Activated T-cell treated with anti-CD3 and anti-CD28 coated beads, Interleukin-2, amount 50 U/mL, for 1 hour (primary cell): ENCODE measurements around the gene ZRANB2.

Experiments used
- DNase-seq: peaks from one replicate; pipeline ENCODE4 v3.0.0-alpha.2; 2020

Gene ZRANB2

DNA sequence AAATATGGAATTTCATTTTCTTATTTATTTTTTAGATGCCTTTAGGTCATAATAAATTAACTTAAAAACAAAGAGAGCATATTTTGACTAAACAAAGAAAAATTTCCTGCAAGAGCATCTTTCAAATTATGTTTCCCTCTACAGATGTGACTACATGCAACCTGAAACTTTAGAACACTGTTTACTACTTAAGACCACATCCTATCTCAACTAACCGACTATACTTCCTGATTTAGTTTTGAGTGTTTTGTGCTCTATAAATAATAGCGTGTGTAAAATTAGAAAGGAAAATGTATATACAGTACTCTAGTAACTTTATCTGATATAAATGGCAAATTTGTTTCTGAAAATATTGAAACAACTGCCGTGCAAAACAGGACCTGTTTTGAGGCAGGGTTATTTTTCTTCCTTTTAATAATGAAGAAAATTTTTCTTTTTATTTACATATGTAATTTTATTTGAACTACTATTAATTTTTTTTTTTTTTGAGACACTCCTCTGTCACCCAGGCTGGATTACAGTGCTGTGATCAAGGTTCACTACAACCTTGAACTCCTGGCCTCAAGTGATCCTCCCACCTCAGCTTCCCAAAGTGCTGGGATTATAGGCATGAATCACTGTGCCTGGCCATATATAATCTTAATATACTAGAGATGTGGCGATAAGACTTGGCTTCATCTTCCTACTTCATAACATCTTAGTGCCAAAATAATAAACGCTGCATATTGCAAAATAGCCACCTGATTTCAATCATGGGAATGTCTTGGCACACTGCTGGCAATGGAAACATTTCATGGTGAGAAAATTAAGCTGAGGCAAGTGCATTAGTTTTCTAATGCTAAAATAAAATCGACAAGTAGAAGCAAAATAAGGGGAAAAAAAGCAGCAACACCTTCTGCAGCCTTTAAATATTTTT is 12.3 kb downstream of the ZRANB2 start:
- DNase-seq = no peak

DNA sequence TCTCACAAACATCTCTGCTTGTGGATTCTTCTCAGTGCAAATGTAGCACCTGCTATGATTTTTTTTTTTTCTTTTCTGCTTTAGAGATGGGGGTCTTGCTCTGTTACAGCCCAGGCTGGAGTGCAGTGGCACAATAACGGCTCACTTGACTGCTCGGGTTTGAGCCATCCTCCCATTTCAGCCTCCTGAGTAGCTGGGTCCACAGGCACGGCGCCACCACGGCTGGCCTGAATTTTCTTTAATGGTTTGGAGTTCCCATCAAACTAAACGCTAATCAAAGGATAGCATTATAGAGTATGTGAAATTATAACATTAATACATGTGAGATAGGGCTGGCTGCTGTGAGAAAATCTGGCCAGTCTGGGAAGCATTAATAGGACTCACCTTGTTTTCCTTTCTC is 26.0 kb downstream of the ZRANB2 start:
- DNase-seq = no peak

DNA sequence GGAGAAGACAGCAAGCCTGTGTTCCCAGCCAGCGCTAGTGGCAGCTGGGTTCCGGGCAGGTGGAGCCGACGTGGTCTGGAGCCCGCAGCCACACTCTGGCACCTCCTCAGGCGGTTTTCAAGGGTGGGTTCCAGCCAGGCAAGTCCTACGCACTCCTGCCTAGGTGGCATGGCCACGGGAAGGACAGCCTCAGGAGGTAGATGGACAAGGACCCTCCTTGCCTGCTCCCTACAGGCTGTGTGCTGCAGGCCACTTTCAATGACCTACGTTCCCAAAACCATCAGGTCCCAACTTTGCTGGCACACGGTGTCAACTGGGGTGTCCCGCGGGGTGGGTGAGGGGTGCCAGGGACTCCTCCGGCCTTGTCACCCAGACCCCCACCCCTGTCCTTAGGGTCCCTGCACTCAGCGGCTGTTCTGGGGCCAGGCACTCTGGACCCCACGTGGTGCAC is 26.5 kb downstream of the ZRANB2 start:
- DNase-seq = peak; percentile 22

DNA sequence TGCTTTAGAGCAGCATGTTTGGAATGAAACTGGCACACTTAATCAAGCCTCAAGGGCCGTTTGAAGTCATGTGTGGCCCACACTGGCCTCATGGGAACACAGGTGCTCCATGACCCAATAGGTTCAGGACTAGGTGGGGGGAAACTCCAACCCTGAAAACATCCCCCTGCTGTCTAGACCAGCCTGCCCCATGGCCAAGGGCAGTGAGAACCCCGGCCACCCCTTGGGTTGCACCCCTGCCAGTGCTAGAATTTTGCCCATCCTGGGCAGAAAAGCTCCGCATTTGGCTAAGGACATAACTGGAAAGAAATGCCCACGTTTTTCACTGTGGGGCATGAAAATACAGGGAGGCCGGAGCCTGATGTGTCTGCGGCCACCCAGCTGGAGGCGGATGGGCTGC is 27.1 kb downstream of the ZRANB2 start:
- DNase-seq = no peak

DNA sequence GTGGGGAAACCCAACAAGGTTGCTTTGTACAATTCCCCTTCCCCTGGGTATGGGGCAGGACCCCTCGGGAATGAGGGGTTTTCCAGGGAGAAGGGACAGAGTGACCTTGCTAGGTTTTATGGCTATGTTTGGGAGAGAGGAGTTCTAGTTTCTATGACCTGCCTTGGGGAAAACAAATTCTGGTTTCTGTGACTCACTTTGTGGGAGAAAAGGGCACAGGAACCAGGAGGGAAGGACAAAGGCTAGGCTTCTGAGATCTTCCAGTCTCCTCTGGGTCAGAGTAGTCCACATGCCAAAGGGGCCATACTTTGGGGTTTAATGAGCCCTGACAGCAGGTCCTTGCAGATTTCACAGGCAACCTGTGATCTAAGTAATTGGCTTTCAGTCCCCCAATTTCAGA is 27.7 kb downstream of the ZRANB2 start:
- no peak for DNase-seq

DNA sequence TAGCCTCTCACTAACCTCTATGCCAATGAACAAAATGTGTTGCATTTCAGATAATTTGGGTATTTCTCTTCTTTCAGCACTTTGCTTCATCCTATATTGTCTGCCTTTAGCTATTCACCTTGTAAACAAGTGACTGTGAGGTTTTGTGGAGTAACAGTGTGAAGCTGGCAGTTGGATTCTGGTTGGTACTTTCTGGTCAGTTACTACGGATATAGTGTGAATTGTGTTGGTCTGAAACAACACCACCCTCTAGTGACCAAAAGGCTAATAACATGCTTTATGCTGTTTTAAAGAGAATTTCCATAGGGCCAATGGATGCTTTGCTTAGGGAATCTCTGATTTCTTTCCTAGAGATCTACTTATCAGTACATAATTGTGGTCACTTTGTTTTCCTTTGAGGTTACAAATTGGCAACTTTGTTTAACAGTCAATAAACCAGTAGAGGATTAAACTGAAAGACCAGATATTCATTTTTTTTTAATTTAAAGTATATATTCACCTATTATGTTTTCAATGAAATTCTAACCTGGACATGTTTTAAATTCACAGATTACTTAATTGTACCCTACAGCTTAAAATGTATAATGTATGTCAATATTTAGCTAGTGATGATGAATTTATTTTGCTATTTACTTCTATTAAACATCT is 30.8 kb downstream of the ZRANB2 start:
- no peak for DNase-seq

DNA sequence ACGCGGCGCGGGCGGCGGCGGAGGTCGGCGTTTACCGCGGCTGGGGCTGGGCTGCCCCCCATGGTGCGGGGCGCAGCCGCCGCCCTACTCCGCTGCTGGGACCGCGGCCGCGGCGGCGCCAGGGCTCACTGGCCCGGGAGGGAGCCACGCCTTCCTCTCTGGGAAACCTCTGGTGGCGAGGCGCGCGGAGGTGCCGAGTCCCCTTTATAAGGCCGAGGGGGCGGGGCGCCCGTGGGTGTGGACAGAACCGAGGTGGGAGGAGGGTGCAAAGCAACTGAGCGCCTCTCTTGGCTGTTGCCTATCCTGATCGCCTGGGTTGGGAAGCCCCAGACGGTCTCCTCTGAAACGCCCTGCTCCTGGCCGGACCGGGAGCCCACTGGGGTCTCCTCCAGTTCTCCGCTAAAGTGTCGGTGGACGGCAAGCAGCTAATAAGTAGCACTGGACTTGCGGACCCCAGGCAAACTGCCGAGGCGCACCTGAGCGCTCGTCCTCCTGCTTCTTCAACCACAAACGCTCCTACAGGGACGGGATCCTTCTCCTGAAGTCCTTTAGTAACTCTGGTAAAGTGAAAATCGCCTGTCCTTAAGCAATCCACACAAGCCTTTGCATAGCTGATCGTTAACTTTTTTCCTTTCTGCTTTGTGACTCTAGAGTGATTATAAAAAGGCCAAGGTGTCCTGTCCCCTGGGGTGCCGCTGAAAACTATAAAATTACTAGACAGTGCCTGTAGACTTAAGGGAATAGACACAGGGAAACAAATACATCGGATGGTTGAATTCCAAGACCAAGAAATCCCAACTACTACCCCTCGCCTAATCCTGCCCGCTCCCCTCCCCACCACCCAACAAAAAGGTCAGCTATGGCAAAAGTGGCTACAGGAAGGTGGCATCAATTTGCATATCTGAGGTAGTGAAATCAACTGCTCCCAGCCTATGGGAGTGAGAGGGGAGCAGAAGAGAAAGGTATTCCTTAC is 32.9 kb downstream of the ZRANB2 start, which contains the start of gene PTGER3:
Gene PTGER3 (minus strand): TSS at position 182 of the 973 bp plus-strand sequence. CDS start 239 bp downstream, outside the sequence.
- DNase-seq = peak; percentile 62

DNA sequence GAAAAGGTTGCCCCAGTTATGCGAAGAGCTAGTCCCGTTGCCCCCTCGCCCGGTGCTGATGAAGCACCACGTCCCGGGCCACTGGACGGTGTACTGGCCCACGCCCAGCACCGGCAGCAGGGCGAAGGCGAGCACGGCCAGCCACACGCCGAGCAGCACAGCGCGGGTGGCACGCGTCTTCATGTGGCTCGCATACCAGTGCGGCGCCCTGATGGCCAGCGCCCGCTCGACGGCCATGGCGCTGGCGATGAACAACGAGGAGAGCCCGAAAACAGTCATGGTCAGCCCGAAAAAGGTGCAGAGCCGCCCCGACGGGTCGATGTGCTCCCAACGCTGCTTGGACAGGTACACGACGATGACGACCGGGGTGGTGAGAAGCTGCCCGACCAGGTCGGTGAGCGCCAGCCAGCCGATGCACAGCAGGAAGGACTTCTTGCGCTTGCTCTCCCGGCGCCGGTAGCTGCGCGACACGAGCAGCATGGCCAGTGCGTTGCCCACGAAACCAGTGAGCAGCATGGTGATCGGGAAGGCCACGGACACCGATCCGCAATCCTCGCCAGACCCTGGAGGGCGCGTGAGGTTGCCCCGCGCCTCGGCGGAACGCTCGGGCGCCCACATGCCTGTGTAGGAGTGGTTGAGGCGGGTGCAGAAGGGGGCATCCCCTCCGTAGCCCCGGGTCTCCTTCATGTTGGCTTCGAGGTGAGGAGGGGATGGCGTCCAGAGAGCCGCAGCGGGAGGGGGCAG is 33.8 kb downstream of the ZRANB2 start:
- peak; percentile 42 for DNase-seq

DNA sequence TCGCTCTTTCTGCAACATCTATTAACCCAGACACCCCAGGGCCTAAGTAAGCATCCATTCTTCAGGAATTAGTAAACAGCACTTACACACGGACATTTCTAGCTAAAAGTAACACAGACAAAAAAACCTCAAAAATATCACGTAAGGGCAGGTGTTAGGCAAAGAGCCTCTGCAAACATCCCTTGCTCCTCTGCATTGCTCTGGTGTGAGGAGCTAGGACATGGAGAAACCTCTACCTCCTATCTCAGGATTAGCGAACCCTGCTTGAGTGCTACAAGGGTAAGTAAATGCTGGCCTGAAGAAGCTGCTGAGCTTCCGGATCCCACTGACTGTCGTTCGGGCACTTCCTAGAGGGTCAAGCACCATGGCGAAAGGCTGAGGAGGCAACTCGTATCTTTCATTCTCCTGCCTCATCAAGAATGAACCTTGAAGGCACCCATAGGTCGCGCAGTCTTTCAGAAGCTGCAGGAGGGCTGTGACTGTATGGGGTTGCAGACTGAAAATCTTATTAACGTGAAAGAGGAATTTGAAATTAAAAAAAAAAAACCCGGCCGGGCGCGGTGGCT is 35.3 kb downstream of the ZRANB2 start:
- DNase-seq = no peak

DNA sequence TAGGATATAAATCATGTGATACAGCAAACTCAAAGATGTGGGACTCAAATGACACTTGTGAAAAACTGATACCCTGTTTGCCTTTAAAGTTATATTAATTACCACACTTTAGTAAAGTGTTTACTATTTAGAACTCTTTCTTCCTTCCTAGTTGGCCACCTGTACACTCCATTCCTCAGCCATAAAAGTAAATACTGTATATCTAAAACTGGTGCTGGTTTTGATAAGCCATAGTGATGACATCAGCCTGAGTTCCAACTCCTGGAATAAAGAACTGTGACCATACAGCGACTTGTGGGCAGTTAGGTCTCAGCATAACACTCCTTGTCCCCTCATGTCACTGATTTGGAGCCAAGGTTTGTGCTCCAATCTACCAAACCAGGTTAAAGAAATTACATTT is 36.0 kb downstream of the ZRANB2 start:
- DNase-seq = no peak

DNA sequence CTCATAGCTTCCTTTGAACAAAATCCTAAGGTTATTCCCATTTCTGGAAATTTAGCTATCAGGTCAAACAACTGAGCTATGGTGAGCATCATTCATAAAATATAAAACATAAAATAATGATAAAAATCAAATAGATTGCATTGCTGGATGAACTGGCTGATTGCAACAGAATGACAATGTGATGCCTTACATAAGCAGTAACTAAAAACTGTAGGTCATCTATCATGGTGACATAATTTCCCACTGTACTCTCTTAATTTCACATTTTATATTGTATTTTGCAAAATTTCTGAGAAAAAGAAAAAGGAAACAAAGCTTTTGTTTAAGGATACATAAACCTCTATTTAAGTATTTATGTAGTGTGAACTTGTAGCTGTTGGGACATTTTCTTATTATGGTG is 37.8 kb downstream of the ZRANB2 start:
- no peak for DNase-seq

DNA sequence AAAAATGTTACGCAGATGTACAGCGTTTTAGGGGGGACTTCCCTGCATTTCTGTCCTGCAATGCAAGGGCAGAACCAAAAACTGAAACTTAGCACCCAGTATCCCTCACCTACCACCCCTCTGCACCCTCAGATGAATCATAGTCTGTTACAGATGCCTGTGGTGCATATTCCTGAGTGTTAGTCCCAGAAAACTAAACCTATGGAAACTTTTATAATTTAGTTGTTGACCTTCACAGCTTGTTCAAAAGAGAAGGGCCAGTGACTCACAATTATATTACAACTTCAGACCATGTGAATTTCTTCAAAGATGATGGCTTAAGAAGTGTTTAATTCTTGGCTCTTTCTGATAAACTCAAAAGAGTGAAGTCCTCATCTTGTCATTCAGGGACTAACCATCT is 39.0 kb downstream of the ZRANB2 start:
- DNase-seq = no peak

DNA sequence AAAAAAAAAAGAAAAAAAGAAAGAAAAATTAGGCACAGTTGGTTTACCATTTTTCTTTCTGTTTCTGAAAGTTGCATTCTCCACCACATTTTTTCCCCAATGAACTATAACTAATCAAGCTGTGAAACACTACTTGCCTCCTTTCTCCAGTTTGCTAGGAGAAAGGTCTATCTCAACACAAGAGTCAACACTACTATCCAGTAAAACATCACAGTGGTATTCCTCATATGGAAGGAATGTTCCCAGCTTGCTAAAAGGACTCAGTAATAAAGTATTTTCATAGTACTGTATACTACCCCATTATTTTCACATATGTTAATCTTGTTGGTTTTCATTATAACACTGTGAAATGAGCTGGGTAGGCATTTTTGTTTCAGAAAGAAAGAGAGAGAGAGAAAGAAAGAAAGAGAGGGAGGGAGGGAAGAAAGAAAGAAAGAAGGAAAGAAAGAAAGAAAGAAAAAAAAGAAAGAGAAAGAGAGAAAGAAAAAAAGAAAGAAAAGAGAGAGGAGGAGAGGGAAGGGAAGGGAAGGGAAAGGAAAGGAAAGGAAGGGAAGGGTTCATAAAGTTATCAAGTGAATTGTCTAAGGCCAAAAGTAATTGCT is 41.1 kb downstream of the ZRANB2 start:
- no peak for DNase-seq

DNA sequence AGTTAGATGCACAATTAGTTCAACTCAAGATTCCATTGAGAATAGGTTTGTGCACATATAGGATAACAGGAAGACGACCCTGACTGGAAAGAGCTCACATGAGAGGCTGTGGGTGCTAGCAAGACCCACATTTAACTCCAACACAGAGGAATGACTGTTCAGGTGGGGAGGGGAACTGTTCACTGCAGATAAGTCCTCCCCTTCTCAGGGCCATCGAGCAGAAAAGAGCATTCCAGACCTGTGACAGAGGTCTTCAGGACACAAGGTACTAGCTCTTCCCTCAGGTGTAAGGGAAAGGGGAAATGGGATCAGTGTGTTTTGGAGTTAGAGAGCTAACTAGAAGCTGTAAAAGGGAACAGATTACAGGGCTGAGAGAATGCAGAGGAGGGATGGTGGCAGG is 41.9 kb downstream of the ZRANB2 start:
- DNase-seq = no peak

DNA sequence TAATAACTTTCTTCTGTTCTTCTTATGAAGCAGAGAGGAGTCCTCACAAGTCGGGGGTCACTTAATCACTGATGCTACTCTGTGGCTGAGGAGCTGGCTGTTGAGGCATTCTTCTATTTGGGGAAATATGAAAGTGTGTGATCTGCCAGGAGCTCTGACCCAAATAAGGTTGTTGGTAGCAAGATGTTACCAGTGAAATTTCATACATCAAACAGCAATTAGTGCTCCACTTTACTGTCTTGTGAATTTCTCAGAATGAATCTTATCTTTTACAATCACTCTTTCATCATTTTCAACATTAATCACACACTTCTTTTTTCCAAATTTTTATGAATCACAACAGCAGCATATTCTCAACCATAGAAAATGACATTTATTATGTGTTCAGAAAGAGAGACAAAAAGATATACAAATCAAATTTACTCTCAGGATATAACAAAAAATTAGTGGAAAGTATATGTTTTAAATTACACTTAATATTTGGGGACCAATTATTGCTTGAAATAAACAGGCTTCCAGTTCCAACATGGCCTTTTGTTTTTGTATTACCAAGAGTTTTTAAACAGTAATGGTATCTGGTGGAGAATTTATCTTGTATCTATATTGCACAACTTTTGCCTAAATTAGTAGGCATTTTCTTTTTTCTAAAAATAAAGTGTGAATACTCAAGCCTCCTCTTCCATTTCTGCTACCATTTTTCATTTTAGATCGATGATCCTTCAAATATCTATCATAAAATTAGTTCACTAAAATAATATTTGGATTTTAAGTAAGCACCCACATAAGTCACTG is 42.8 kb downstream of the ZRANB2 start:
- DNase-seq = no peak

DNA sequence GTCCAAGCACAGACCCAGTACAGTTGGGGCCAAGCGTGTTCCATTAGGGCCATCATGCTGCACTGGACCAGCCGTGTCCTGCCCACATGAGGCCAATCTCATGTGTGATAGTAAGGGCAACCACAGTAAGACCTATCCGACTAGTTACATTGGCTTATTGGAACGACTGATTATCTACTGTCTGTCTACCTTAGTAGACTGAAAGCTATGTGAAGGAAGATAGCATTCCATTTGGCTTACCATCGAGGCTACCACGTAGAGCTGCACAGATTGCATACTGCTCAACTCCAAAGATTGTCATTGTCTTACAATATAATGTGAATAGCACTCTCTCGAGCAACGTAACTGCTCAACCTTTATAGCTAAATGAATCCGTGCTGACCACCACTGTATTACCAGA is 43.8 kb downstream of the ZRANB2 start:
- DNase-seq = no peak

DNA sequence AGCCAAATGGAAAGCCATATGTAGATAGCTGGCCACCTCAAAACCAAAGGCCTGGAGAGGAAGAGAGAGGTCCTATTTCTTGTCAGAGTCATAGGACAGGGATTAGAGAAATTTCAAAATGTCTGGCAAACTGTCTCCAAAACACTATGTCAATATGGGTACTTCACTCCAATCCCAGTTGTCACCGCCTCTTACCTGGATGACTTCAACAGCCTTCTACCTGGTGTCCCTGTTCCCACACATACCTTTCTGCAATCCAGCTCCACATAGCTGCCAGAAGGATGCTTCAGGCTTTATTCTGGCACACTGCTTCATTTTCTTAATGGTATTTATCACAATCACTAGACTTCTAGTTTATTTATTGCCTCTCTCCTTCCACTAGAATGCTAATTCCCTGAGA is 47.7 kb downstream of the ZRANB2 start:
- no peak for DNase-seq

DNA sequence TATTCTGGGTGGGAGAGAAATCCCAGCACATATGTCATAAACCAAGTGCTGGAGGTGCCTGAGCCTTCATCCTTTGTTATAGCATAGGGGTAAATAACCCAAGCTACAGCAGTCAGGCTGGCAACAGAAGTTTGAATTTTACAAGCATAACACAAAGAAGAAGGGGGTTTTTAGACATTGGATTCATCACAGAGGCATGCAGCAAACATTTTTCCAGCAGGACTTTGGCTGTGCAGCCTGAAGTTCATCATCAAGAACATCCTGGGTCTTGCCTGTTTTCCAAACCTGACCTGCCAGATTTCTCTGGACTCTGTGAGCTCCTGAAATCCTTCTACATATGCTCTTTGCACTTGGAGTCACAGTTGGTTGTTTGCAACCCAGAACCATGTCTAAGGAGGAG is 49.4 kb downstream of the ZRANB2 start:
- DNase-seq = no peak

DNA sequence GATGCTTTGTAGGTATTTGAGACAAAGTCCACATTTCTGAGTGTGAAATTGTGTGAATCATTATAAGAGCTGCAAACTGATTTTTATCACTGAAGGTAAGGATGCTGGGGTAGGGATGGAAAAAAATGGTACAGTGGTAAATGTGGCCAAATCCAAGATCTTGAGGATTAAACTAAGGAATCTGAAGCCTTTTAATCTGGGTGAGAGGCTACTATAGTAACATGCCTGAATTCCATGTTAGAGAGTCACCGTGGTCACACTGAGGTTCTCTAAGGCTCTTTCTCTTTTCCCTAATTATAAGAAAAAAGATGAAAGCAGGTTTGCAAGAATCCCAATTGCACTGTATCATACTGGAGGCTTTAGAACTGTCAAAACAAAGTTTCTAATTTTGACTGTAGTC is 50.8 kb downstream of the ZRANB2 start:
- DNase-seq = no peak

DNA sequence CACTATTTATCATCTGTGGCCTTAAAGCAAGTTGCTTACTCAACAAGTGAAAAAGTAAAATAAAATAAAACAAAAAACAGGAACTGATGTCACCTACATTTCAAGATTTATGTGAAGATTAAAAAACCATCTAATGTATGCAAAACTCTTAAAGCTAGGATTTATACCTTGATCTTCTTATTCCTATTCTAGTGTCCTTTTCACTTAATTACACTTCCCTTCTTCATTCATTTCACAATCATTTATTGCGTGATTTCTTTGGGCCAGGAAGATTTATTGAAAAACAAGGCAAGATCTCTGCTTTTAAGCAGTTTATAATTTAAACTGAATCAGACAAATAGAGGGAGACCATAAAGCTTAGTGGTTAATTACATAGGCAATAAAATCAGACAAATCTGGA is 51.9 kb downstream of the ZRANB2 start:
- no peak for DNase-seq

DNA sequence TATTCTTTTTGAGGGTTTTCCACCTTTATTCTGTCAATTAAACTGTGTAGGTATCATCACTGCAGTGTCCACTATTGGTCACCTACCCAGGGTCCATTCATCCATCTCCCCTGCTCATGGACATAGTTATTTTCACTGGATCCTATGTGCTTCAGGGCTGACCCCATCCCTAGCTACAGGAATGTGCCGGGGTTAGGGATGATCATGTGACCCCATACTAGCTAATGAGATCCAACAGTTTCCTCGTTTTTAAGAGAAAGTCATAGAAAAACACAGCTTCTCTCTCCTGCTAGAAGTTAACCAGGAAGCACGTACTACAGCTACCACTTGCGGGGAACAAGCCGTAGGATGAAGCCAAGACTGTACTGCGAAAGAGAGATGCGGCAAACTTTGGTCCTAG is 52.8 kb downstream of the ZRANB2 start:
- no peak for DNase-seq
